K562 (cell line): ENCODE data around the gene ZNF559. TPM values are rescaled to one million over a fixed set of nuclear protein-coding genes. Genes with fewer than 3 reads are reported as not detected.

Source experiments
- ARID3A ChIP-seq: IDR thresholded peaks from 2 replicates; pipeline ENCODE4 v1.6.1; 2012; ENCODE audit warnings: low read depth, low read length, improper control_type of control experiment, borderline replicate concordance
- CEBPB ChIP-seq: fragments of 450-650 bp; IDR thresholded peaks from 2 replicates; pipeline ENCODE4 v1.6.1; 2016; ENCODE audit warnings: missing genetic modification characterization, missing compliant biosample characterization
- DNMT1 ChIP-seq: fragments of 450-650 bp; IDR thresholded peaks from 2 replicates; pipeline ENCODE4 v1.6.1; 2016; ENCODE audit warnings: antibody characterized with exemption, mild to moderate bottlenecking
- E2F5 ChIP-seq: sonication (generic); formaldehyde crosslinking; IDR thresholded peaks from 2 replicates; pipeline ENCODE4 v1.8.0; 2022; ENCODE audit warnings: mild to moderate bottlenecking, missing genetic modification reagents
- EWSR1 ChIP-seq: fragments of 450-650 bp; IDR thresholded peaks from 2 replicates; pipeline ENCODE4 v1.6.1; 2018; ENCODE audit warnings: borderline replicate concordance, mild to moderate bottlenecking, low read depth, moderate library complexity; ENCODE audit not compliant: partially characterized antibody
- FOXA3 ChIP-seq, 2 experiments: fragments of 450-650 bp in 1 of 2; sonication (generic) in 1 of 2; formaldehyde crosslinking; IDR thresholded peaks in 1 of 2; conservative IDR thresholded peaks in 1 of 2; 2 replicates each; pipeline versions ENCODE4 v1.4.0 to v1.8.0; 2020 to 2022; ENCODE audit warnings: mild to moderate bottlenecking in 2 of 2, missing genetic modification reagents in 1 of 2
- HDAC6 ChIP-seq: IDR thresholded peaks from 2 replicates; pipeline ENCODE4 v1.6.1; 2012; ENCODE audit warnings: low read depth, mild to moderate bottlenecking, control low read depth, inconsistent platforms, low read length, moderate library complexity
- HMGN3 ChIP-seq: IDR thresholded peaks from 2 replicates; pipeline ENCODE4 v1.6.1; 2011; ENCODE audit warnings: borderline replicate concordance, low read depth, mild to moderate bottlenecking, mixed read lengths, low read length; ENCODE audit not compliant: insufficient read length; ENCODE audit errors: extremely low read depth
- HOMEZ ChIP-seq: fragments of 250-450 bp; sonication (Bioruptor Pico); IDR thresholded peaks from 2 replicates; pipeline ENCODE4 v1.4.0; 2020; ENCODE audit warnings: mild to moderate bottlenecking, moderate library complexity
- KLF10 ChIP-seq: fragments of 250-450 bp; sonication (Bioruptor Pico); IDR thresholded peaks from 2 replicates; pipeline ENCODE4 v1.6.1; 2021; ENCODE audit warnings: matching md5 sums
- MTF1 ChIP-seq: fragments of 250-450 bp; sonication (Bioruptor Pico); IDR thresholded peaks from 2 replicates; pipeline ENCODE4 v1.9.0; 2021; ENCODE audit warnings: moderate library complexity, mild to moderate bottlenecking, inconsistent platforms, borderline replicate concordance
- NELFE ChIP-seq: IDR thresholded peaks from 2 replicates; pipeline ENCODE4 v1.6.1; 2011; ENCODE audit warnings: mild to moderate bottlenecking; ENCODE audit not compliant: insufficient read depth, insufficient read length
- POLR2G ChIP-seq: fragments of 200-400 bp; formaldehyde crosslinking; IDR thresholded peaks from 2 replicates; pipeline ENCODE4 v1.6.1; 2017; ENCODE audit warnings: low read depth, mild to moderate bottlenecking, antibody characterized with exemption, low read length, moderate library complexity
- PPARD ChIP-seq: fragments of 250-450 bp; sonication (Bioruptor Pico); IDR thresholded peaks from 2 replicates; pipeline ENCODE4 v1.8.0; 2022; ENCODE audit warnings: inconsistent platforms, mild to moderate bottlenecking, moderate library complexity
- RBM22 ChIP-seq: fragments of 200-400 bp; formaldehyde crosslinking; IDR thresholded peaks from 2 replicates; pipeline ENCODE4 v1.6.1; 2018; ENCODE audit warnings: low read length, low read depth; ENCODE audit not compliant: poor library complexity, severe bottlenecking
- TARDBP ChIP-seq: fragments of 450-650 bp; IDR thresholded peaks from 2 replicates; pipeline ENCODE4 v1.6.1; 2016
- ZBED1 ChIP-seq: IDR thresholded peaks from 2 replicates; pipeline ENCODE4 v1.6.1; 2014
- ZNF12 ChIP-seq: sonication (generic); formaldehyde crosslinking; IDR thresholded peaks from 2 replicates; pipeline ENCODE4 v1.4.0; 2020; ENCODE audit warnings: mild to moderate bottlenecking, missing genetic modification reagents
- ZNF134 ChIP-seq: fragments of 250-450 bp; sonication (Bioruptor Pico); conservative IDR thresholded peaks from 2 replicates; pipeline ENCODE4 v1.4.0; 2020
- ZNF75A ChIP-seq: fragments of 450-650 bp; formaldehyde crosslinking; IDR thresholded peaks from 2 replicates; pipeline ENCODE4 v1.4.0; 2020; ENCODE audit warnings: mild to moderate bottlenecking
- polyA plus RNA-seq, 8 experiments: library from polyadenylated mRNA; depleted of rRNA in 4 of 8; stranded (reverse) in 5 of 8; unstranded in 3 of 8; fragments of >200 nt; fragmentation: Nextera tagmentation in 2 of 8; fragmentation: Illumina TruSeq in 1 of 8; extraction: Ambion mirVana in 2 of 8; extraction: Trizol in 1 of 8; gene quantifications; 2 replicates each; pipeline versions ENCODE4 v1.2.1 to v1.2.3, GENCODE V29; 2011 to 2014; ENCODE audit warnings: inconsistent platforms in 1 of 8, missing spikeins in 1 of 8
- total RNA-seq, 7 experiments: library from RNA; depleted of rRNA in 6 of 7; stranded (reverse); fragments of >200 nt in 6 of 7; fragmentation: Illumina TruSeq in 2 of 7; extraction: Trizol in 2 of 7; gene quantifications; 2 replicates each; pipeline versions ENCODE4 v1.2.1 to v1.2.3, GENCODE V29; 2011 to 2021; ENCODE audit warnings: low replicate concordance in 1 of 7
- TF ChIP-seq, protein P1 (sequence below): fragments of 150-350 bp; IDR thresholded peaks from 2 replicates; pipeline ENCODE4 v1.6.1; 2014; ENCODE audit warnings: low read depth, mild to moderate bottlenecking, low read length, borderline replicate concordance

Gene ZNF559
- total and polyA plus RNA-seq, 9 of the 15 experiments (the other 6 are each of a cell fraction or from before 2014, with no cell fraction given): 4.0 to 21.5 (median 11.5) TPM

GRCh38 chr19:9309139-9309973, 14.6 kb upstream of the ZNF559 start, which contains the start of gene ZNF699 (continued):
- TF ChIP-seq CEBPB (tag) (no peak), ZBED1 (no peak), FOXA3 (CRISPR knock-in tag; conservative IDR thresholded peaks at IDR 0.05 in 1 of 2, IDR thresholded peaks at IDR 0.05 in 1 of 2) (no peak), HMGN3 (no peak), HDAC6 (no peak), PPARD (no peak), HOMEZ (CRISPR knock-in tag) (no peak), ZNF134 (no peak), TARDBP (no peak), NELFE (no peak), ARID3A (no peak), MTF1 (CRISPR knock-in tag) (no peak), DNMT1 (no peak), POLR2G (peak; percentile 87), KLF10 (CRISPR knock-in tag) (no peak), ZNF75A (CRISPR knock-in tag) (no peak), ZNF12 (no peak), RBM22 (no peak), EWSR1 (no peak), E2F5 (no peak)
- TF ChIP-seq, protein P1, sequence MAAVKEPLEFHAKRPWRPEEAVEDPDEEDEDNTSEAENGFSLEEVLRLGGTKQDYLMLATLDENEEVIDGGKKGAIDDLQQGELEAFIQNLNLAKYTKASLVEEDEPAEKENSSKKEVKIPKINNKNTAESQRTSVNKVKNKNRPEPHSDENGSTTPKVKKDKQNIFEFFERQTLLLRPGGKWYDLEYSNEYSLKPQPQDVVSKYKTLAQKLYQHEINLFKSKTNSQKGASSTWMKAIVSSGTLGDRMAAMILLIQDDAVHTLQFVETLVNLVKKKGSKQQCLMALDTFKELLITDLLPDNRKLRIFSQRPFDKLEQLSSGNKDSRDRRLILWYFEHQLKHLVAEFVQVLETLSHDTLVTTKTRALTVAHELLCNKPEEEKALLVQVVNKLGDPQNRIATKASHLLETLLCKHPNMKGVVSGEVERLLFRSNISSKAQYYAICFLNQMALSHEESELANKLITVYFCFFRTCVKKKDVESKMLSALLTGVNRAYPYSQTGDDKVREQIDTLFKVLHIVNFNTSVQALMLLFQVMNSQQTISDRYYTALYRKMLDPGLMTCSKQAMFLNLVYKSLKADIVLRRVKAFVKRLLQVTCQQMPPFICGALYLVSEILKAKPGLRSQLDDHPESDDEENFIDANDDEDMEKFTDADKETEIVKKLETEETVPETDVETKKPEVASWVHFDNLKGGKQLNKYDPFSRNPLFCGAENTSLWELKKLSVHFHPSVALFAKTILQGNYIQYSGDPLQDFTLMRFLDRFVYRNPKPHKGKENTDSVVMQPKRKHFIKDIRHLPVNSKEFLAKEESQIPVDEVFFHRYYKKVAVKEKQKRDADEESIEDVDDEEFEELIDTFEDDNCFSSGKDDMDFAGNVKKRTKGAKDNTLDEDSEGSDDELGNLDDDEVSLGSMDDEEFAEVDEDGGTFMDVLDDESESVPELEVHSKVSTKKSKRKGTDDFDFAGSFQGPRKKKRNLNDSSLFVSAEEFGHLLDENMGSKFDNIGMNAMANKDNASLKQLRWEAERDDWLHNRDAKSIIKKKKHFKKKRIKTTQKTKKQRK: no peak
